ENCODE measurements around the gene AP5Z1. TPM values are rescaled to one million over a fixed set of nuclear protein-coding genes. Genes with fewer than 3 reads are reported as not detected.

Gene AP5Z1
- total RNA-seq, 1 donor from 2014 or later = 86.1 TPM

DNA sequence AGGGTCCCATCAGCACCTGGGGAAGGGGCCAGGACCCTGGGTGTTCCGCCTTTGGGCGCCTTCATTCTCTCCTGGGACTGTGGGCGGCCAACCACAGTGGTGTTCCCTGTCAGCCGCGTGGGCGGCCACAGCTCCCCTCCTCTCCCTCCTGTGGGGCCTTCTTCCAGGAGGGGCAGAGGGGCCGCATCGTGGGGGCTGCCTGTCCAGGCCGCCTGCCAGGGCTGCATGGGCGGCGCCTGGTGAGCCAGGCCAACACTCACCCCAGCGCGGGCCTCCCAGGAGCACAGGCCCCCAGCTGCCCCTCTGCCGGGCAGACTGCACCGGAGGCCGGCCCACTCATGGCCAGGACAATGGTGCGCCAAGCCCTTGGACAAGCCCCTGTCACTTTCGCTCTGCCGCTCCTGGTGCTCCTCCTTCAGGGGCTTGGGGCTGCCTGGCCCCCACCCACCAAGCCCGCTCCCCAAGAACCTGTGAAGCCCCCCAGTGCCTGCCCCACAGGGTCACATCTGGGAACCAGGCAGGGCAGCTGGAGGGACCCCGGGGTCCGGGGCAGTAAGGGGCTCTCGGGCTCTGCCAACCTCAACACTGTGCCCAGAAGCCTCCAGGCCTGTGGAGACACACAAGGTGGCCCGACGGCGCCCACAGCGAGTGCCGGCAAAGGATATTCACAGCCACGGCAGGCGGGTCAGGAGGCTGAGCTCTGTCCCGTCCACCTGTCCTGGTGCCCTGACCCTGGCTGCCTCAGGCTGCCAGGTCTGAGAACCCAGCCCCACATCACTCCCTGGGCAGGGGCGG is 42.8 kb downstream of the AP5Z1 start:
- intact Hi-C loops (cut with micrococcal nuclease) = no loop called here

GRCh38 chr7:4819560-4820404 is 44.4 kb downstream of the AP5Z1 start:
- intact Hi-C loops (cut with micrococcal nuclease) = no loop called here

DNA sequence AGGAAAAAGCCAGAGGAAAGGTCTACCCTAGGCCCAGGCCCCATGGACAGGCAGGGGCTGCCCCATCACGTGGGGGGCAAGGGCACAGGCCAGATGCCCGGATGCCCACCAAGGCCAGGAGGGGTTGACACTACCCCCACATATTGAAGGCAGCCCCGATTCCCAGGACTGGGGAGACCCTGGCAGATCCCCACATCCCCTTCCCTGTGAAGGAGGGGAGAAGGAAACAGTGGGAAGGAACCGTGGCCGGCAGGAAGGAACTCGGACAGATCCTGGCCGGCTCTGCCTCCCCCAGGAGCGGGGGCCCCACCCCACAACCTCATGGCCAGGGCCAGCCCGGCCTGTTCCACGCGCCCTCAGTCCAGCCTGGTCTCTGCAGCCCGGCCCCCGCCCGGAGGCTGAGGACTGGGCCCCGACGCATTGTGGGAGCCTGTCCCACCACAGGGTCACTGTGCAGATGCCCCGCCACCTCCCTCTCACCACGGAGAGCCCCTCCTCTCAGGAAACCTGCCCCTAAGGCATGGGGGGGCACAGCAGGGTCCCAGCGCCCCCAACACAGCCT is 45.1 kb downstream of the AP5Z1 start:
- intact Hi-C loops (cut with micrococcal nuclease) = no loop called here

DNA sequence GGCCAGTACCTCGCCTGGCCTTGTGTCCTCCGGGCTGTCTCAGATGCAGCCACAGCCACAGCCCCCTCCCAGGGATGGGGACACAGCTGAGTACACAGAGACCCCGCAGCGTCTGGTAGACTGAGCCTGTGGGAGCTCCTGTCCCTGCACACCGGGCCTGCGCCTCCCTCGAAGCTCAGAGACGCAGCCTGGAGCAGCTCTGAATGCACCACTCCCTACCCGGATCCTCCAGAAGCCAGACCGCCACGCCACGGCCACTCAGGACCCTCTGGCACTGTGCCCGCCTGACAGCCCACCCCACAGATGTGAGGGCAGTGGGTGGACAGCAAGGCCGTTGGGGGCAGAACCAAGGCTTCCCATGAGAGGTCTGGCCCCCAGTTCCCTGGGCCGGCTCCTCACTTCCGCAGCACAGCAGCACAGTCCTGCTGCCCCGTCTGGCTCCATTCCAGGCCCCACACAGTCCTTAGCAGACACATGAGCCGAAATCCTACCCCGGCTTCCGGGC is 45.6 kb downstream of the AP5Z1 start:
- intact Hi-C loops (cut with micrococcal nuclease) = no loop called here

GRCh38 chr7:4822677-4823076 is 47.3 kb downstream of the AP5Z1 start:
- intact Hi-C loops (cut with micrococcal nuclease) = no loop called here

DNA sequence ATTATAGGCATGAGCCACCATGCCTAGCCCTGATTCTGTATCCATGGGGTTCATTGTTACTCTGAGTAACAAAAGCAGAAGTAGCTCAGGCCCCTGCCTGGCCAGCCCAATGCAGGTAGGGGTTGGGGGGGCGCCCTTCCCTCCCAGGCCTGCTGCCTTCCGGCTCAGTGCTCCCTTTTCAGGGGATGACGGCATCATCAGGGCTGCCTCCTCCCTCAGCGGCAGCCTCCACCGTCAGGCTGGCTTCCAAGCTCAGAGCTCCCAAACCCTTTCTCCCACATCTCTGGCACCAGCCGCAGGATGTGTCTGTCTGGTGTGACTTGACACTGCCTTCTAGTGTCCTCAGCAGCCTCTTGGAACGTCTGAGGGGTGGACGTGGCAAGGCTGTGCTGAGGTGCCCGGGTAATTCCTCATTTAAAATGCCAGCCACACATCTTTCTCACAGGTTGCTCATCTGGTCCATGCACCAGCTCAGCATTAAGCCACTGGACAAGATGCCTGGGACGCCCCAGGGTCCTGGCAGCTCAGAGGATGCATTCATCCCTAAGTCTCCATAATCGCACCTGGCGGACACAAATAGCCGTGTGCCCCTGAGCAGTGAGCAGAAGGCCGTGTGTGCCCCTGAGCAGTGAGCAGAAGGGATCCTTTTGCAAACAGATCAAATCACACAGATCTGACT is 48.2 kb downstream of the AP5Z1 start:
- intact Hi-C loops (cut with micrococcal nuclease) = no loop called here

GRCh38 chr7:4824120-4824775 is 48.8 kb downstream of the AP5Z1 start:
- intact Hi-C loops (cut with micrococcal nuclease) = no loop called here

DNA sequence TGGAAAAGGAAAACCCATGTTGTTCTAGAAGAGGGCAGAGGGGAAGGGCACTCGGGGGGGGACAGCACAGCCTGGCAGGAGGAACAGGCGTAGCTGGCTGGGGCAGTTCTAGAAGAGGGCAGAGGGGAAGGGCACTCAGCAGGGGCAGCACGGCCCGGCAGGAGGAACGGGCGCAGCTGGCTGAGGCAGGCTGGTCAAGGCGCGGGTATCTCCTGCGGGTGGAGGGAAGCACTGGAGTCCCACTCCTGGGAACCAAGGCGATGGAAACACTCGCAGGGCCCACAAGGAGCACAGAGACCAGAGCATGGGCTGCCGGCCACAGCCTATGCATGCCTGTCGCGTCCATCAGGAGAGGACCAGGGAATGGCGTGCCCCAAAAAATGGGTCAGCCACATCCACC is 49.7 kb downstream of the AP5Z1 start:
- intact Hi-C loops (cut with micrococcal nuclease) = no loop called here

GRCh38 chr7:4828720-4829383 is 53.4 kb downstream of the AP5Z1 start:
- intact Hi-C loops (cut with micrococcal nuclease) = no loop called here

DNA sequence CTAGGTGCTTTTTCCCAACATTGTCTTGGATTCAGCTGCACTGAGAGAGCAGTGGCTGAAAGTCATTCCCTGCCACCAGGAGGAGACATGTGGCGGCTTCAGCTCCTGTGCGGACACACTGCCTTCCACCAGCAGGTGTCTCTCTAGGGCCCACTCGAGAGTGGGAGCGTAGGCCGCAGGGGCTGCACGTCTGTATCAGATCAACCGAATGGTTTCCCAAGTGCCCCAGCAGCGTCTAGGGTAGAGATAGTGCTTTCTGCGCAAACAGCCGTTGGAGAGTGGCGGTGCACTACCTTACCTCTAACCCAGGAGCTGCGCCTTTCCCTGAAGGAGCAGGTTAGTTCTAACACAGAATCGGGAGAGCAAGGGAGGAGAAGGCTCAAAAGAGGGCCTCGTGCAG is 54.8 kb downstream of the AP5Z1 start:
- intact Hi-C loops (cut with micrococcal nuclease) = loop anchor here (1.0 to 2.0 kb wide), 2 partner anchors 53 to 255 kb away; partner anchors contain the start of gene RADIL

DNA sequence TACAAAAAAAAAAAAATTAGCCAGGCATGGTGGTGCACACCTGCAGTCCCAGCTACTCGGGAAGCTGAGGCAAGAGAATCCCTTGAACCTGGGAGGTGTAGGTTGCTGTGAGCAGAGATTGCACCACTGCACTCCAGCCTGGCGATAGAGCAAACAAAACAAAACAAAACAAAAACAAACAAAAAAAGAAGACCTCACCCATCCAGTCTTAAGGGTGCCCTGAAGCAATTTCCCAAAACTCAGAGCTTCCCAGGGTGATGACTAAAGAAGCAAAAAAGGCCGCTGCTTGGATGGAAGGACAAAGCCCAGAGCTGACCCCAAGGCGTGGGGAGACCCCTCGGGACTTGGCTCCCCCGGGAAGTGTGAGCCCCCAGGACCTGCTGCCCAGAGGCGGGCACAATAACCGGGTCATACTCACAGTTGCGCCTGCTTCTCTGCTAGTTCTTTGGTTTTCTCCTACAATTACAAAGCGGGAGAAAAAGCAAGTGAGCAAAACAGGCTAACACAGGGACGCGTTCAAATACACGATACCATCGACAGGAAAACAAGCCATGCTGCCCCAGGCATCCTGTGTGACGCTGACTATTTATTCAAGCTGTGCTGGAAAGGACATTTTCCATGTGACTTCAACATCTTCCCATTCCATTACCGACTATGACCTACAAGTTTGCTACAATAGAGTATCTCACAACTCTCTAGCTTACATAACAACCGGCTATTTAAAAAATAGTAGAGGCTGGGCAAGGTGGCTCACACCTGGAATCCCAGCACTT is 56.5 kb downstream of the AP5Z1 start:
- intact Hi-C loops (cut with micrococcal nuclease) = loop anchor here (2.0 kb wide), 1 partner anchor 51 kb away; the partner anchor contains the start of gene RADIL

GRCh38 chr7:4832711-4833110 is 57.3 kb downstream of the AP5Z1 start:
- intact Hi-C loops (cut with micrococcal nuclease) = no loop called here

DNA sequence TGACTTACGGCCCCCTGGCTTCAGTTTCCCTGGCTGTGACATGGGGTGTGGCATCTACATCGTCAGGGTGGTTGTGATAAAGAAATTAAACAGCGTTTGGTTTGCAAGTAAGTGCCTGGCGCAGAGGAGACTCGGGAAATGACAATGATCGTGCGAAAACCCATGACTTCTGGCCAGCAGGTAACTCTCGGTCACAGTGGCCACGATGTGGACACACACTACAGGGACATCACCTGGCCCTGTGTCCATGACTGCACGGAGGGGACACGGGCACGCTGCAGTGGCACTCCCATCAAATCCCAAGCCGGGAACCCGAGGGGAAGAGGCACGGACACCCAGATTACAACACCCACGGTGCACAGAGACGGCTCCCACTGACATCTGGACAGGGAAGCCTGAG is 57.8 kb downstream of the AP5Z1 start:
- intact Hi-C loops (cut with micrococcal nuclease) = no loop called here

- intact Hi-C loops (cut with micrococcal nuclease) = no loop called here
These were observed 58.5 kb downstream of the AP5Z1 start for GRCh38 chr7:4833691-4834600.

DNA sequence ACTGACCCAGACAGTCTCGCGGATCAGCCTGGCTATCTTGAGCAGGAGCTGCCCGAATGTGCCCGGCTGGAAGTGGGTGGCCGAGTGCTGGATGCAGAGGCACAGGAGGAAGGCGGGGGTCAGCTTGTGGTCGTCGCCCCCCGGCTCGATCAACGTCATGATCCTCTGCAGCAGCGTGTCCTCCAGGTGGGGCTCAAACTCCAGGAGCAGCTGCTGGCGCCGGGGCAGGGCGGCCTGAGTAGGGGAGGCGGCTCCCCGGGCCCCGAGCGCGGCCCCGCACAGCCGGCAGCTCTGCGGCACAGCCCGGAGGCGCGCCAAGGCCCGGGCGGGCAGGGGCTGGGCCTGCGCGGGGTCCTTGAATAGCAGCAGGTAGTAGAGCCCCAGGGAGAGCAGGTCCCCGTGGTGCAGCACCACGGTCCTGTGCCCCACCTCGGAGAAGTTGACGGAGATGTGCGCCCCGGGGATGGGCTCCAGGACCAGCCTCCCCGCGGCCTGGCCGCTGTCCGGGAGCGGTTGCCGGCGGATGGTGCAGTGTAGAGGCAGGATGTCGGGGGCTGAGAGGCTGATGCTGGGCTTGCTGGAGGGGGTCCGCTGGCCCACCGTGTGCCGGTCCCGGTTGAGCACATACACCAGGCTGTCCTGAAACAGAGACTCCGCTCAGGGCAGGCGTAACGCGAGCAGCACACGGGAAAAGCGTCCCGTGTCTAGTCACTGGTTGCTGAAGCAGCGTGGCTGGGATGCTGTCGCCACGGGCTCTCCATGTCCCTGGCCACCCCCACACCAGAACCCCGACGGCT is 59.4 kb downstream of the AP5Z1 start:
- intact Hi-C loops (cut with micrococcal nuclease) = no loop called here

- intact Hi-C loops (cut with micrococcal nuclease) = no loop called here
These were observed 60.2 kb downstream of the AP5Z1 start for GRCh38 chr7:4835398-4836205.

- intact Hi-C loops (cut with micrococcal nuclease) = no loop called here
These were observed 60.8 kb downstream of the AP5Z1 start for GRCh38 chr7:4836206-4836661.

Data from T-helper 1 cell treated with Interleukin-12 subunit alpha and Interleukin-12 subunit beta and Interleukin-4 antibody, amounts not matched to agents 30 ng/mL and 1 ng/mL, for 36 hours (primary cell).